HG03280 (cell line): ENCODE measurements around the gene ATOSA.

Source experiments
- ATAC-seq: cut with Tn5 transposase; IDR thresholded peaks from one replicate; pipeline ENCODE4 v1.9.1; 2021; ENCODE audit warnings: mild to moderate bottlenecking, moderate library complexity; ENCODE audit not compliant: unreplicated experiment

ATOSA gene

GRCh38 chr15:52653431-52653964 lies 25.7 kb downstream of the ATOSA start:
- no peak for ATAC-seq

- ATAC-seq: no peak
Measured at GRCh38 chr15:52652984-52653383, 26.2 kb downstream of the ATOSA start.

GRCh38 chr15:52652286-52652685 lies 26.9 kb downstream of the ATOSA start:
- no peak for ATAC-seq

- no peak for ATAC-seq
Measured at GRCh38 chr15:52651868-52652267, 27.3 kb downstream of the ATOSA start.

GRCh38 chr15:52651114-52651513 lies 28.1 kb downstream of the ATOSA start:
- ATAC-seq: no peak

GRCh38 chr15:52649686-52650085 lies 29.5 kb downstream of the ATOSA start:
- ATAC-seq: no peak

- no peak for ATAC-seq
Measured at GRCh38 chr15:52645916-52646315, 33.3 kb downstream of the ATOSA start.

GRCh38 chr15:52642386-52643361 lies 36.5 kb downstream of the ATOSA start:
- ATAC-seq: no peak

GRCh38 chr15:52636459-52636858 lies 42.7 kb downstream of the ATOSA start:
- ATAC-seq: no peak

- no peak for ATAC-seq
Measured at GRCh38 chr15:52635908-52636307, 43.3 kb downstream of the ATOSA start.
